GM12892 (cell line): ENCODE measurements around the gene EPHA10.

Experiments
- POLR2A ChIP-seq: IDR thresholded peaks from 2 replicates; pipeline ENCODE4 v1.6.1; 2011; ENCODE audit warnings: low read depth, low read length, control low read depth
- POLR2AphosphoS5 ChIP-seq: IDR thresholded peaks from 2 replicates; pipeline ENCODE4 v1.6.1; 2011; ENCODE audit warnings: low read depth, low read length, control low read depth
- TAF1 ChIP-seq: IDR thresholded peaks from 2 replicates; pipeline ENCODE4 v1.6.1; 2011; ENCODE audit warnings: low read depth, mild to moderate bottlenecking, control low read depth, low read length, borderline replicate concordance

GRCh38 chr1:37797750-37798345, 32.9 kb upstream of the EPHA10 start:
- TF ChIP-seq TAF1 (no peak), POLR2A (no peak), POLR2AphosphoS5 (no peak)
